ENCODE data around the gene CDYL.

The CDYL gene

DNA sequence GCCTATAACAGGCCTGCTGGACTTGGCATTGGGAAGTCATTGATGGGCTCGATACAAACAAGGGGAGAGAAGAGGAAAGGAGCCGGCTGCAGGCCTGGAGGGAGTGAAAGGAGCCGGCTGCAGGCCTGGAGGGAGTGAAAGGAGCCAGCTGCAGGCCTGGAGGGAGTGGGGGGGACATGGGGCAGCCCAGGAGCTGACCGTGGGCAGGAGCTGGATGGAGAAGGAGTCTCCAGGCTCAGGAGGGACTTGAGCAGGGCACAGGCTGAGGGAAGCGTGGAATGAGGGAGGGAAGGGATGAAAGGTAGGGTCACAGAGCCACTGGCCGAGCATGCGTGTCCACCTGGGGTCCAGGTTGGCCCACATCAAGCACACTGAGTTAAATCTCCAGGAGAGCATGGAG, 195.6 kb downstream of the CDYL start:
- Histone ChIP-seq H3K9me3 (ENCODE audit: control insufficient read depth, low read length) (no peaks in the 10 kb centered on the region), H3K79me2 (no peaks in the 10 kb centered on the region), H3K9ac (no peak overlapping the region), H3K27me3 (ENCODE audit: control insufficient read depth, insufficient read depth, low read length) (no peaks in the 10 kb centered on the region), H3K4me3 (ENCODE audit: low read depth, low read length) (no peak overlapping the region), H3K4me2 (ENCODE audit: low read length) (no peak overlapping the region), H3K36me3 (ENCODE audit: control insufficient read depth, insufficient read depth, low read length) (no peaks in the 10 kb centered on the region), H3K4me1 (peaks cover 8% of the 10 kb centered on the region), H3K27ac (no peak overlapping the region), H2AFZ (no peak overlapping the region)
- TF ChIP-seq, protein P1, sequence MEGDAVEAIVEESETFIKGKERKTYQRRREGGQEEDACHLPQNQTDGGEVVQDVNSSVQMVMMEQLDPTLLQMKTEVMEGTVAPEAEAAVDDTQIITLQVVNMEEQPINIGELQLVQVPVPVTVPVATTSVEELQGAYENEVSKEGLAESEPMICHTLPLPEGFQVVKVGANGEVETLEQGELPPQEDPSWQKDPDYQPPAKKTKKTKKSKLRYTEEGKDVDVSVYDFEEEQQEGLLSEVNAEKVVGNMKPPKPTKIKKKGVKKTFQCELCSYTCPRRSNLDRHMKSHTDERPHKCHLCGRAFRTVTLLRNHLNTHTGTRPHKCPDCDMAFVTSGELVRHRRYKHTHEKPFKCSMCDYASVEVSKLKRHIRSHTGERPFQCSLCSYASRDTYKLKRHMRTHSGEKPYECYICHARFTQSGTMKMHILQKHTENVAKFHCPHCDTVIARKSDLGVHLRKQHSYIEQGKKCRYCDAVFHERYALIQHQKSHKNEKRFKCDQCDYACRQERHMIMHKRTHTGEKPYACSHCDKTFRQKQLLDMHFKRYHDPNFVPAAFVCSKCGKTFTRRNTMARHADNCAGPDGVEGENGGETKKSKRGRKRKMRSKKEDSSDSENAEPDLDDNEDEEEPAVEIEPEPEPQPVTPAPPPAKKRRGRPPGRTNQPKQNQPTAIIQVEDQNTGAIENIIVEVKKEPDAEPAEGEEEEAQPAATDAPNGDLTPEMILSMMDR (IDR thresholded peaks at IDR 0.05): no peak

GRCh38 chr6:4972438-4972837, 196.2 kb downstream of the CDYL start:
- no peaks in the 10 kb centered on the region for H3K79me2 ChIP-seq
- H3K9ac ChIP-seq: no peak overlapping the region
- H3K4me3 ChIP-seq (ENCODE audit: low read depth, low read length): no peak overlapping the region
- no peaks in the 10 kb centered on the region for H3K36me3 ChIP-seq (ENCODE audit: control insufficient read depth, insufficient read depth, low read length)
- H3K27me3 ChIP-seq (ENCODE audit: control insufficient read depth, insufficient read depth, low read length): no peaks in the 10 kb centered on the region
- TF ChIP-seq, protein P1 (IDR thresholded peaks at IDR 0.05): no peak
- no peak overlapping the region for H2AFZ ChIP-seq
- H3K9me3 ChIP-seq (ENCODE audit: control insufficient read depth, low read length): no peaks in the 10 kb centered on the region
- H3K27ac ChIP-seq: no peak overlapping the region
- H3K4me1 ChIP-seq: peaks cover 8% of the 10 kb centered on the region
- H3K4me2 ChIP-seq (ENCODE audit: low read length): no peak overlapping the region

DNA sequence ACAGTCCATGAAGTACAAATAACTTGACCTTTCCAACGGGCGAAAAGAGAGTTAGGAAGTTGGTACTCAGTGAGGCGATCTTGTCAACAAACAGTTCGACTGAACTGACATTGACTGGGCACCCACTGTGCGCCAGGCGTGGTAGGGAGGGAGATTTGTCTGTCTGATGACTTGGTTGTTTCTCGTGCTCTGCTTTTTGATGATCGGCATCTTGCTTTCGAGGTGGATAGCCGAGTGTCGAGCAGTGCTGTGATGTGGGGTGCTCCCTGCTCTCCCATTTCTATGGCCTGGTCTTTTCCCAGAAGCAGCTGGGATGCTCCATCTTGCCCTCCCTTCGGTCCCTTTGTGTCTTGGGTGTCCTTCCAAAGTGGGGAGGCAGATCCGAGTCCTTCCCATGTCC, 197.2 kb downstream of the CDYL start:
- H2AFZ ChIP-seq: peak overlapping the region; percentile 83
- H3K27ac ChIP-seq: no peak overlapping the region
- no peak overlapping the region for H3K4me3 ChIP-seq (ENCODE audit: low read depth, low read length)
- no peaks in the 10 kb centered on the region for H3K79me2 ChIP-seq
- H3K4me1 ChIP-seq: peaks cover 8% of the 10 kb centered on the region
- TF ChIP-seq, protein P1 (IDR thresholded peaks at IDR 0.05): no peak
- no peaks in the 10 kb centered on the region for H3K27me3 ChIP-seq (ENCODE audit: control insufficient read depth, insufficient read depth, low read length)
- no peak overlapping the region for H3K4me2 ChIP-seq (ENCODE audit: low read length)
- H3K36me3 ChIP-seq (ENCODE audit: control insufficient read depth, insufficient read depth, low read length): no peaks in the 10 kb centered on the region
- no peak overlapping the region for H3K9ac ChIP-seq
- H3K9me3 ChIP-seq (ENCODE audit: control insufficient read depth, low read length): no peaks in the 10 kb centered on the region

DNA sequence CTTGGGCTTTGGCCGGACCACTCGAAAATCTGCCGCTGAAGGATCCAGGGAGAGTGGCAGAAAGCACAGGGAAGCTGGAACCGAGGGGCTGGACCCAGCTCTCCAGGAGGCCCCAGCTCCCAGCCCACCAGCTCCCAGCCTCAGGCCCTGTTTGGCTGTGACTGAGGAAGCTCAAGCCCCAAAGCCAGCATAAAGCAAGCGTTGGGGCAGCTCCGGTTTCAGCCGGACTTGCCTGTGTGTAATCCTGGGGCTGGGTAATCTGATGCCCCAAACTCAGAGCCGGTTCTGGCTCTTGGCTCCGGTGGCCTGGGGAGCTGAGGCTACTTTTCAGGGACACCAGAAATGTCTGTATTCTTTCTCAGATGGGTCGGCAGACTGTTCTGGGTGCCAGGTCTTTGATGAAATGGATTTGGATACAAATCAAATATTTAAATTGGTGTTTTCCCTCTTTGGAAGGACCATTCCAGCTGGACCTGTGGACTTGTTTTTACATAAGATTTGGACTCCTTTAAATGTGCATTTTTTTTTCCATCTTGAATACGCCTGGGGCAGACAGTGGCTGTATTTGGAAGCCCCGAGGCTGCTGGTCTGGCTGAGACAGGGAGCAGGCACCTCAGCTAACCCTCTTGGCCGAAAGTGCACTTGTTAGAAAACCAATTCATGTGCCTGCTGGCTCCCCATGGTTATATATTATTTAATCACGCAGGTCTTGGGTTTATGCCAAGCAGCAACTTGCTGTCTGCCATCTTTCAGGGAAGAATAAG, 198.0 kb downstream of the CDYL start:
- Histone ChIP-seq H3K27ac (peak overlapping the region; percentile 58), H3K36me3 (ENCODE audit: control insufficient read depth, insufficient read depth, low read length) (no peaks in the 10 kb centered on the region), H3K4me2 (ENCODE audit: low read length) (no peak overlapping the region), H3K79me2 (no peaks in the 10 kb centered on the region), H3K27me3 (ENCODE audit: control insufficient read depth, insufficient read depth, low read length) (no peaks in the 10 kb centered on the region), H3K4me3 (ENCODE audit: low read depth, low read length) (no peak overlapping the region), H3K9me3 (ENCODE audit: control insufficient read depth, low read length) (no peaks in the 10 kb centered on the region), H2AFZ (peak overlapping the region; percentile 83), H3K4me1 (peaks cover 8% of the 10 kb centered on the region), H3K9ac (no peak overlapping the region)
- TF ChIP-seq, protein P1 (IDR thresholded peaks at IDR 0.05): no peak

DNA sequence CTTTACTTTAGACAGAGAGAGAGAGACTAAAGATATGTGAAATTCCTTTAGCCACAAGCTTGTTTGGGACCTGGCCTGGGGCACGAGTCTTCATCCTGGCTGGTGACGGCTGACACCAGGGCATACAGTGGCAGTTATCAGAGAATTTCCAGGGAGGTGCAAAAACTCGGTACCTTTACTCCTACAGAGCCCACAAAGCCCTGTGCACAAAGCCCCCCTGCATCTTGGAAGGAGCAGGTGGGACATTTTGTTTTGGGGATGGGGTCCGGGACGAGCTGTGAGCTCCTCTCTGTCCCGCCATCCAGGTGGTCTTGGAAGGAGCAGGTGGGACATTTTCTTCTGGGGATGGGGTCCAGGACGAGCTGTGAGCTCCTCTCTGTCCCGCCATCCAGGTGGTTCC, 198.8 kb downstream of the CDYL start:
- no peak overlapping the region for H3K9ac ChIP-seq
- TF ChIP-seq, protein P1 (IDR thresholded peaks at IDR 0.05): no peak
- peak overlapping the region; percentile 83 for H2AFZ ChIP-seq
- H3K9me3 ChIP-seq (ENCODE audit: control insufficient read depth, low read length): no peaks in the 10 kb centered on the region
- H3K27ac ChIP-seq: no peak overlapping the region
- no peaks in the 10 kb centered on the region for H3K79me2 ChIP-seq
- no peaks in the 10 kb centered on the region for H3K36me3 ChIP-seq (ENCODE audit: control insufficient read depth, insufficient read depth, low read length)
- peaks cover 8% of the 10 kb centered on the region for H3K4me1 ChIP-seq
- H3K4me2 ChIP-seq (ENCODE audit: low read length): no peak overlapping the region
- H3K4me3 ChIP-seq (ENCODE audit: low read depth, low read length): no peak overlapping the region
- H3K27me3 ChIP-seq (ENCODE audit: control insufficient read depth, insufficient read depth, low read length): no peaks in the 10 kb centered on the region
